ENCODE results near the gene MYCBP2.
"Not testable (repeated sequence)": the region's sequence is repeated elsewhere in the genome, so short reads cannot be mapped to it uniquely, and the experiment has no call there.

The MYCBP2 gene

GRCh38 chr13:77213644-77214043 is 113.2 kb downstream of the MYCBP2 start:
- no peak for DNase-seq (ENCODE audit: low read depth, low spot score)

- DNase-seq (ENCODE audit: low read depth, low spot score) = no peak
Observed at GRCh38 chr13:77207943-77208342, 119.0 kb downstream of the MYCBP2 start.

- not testable (repeated sequence) for DNase-seq (ENCODE audit: low read depth, low spot score)
Observed at GRCh38 chr13:77198995-77199394, 127.9 kb downstream of the MYCBP2 start.

- DNase-seq (ENCODE audit: low read depth, low spot score) = no peak
Observed at GRCh38 chr13:77196052-77196618, 130.8 kb downstream of the MYCBP2 start.

- no peak for DNase-seq (ENCODE audit: low read depth, low spot score)
Observed at GRCh38 chr13:77190349-77190958, 136.4 kb downstream of the MYCBP2 start.

GRCh38 chr13:77185721-77186120 is 141.2 kb downstream of the MYCBP2 start:
- DNase-seq (ENCODE audit: low read depth, low spot score) = no peak

- DNase-seq (ENCODE audit: low read depth, low spot score) = no peak
Observed at GRCh38 chr13:77184455-77184854, 142.4 kb downstream of the MYCBP2 start.

- no peak for DNase-seq (ENCODE audit: low read depth, low spot score)
Observed at GRCh38 chr13:77180011-77180410, 146.9 kb downstream of the MYCBP2 start.

- no peak for DNase-seq (ENCODE audit: low read depth, low spot score)
Observed at GRCh38 chr13:77177646-77178045, 149.2 kb downstream of the MYCBP2 start.

- DNase-seq (ENCODE audit: low read depth, low spot score) = no peak
Observed at GRCh38 chr13:77176350-77176749, 150.5 kb downstream of the MYCBP2 start.

- DNase-seq (ENCODE audit: low read depth, low spot score) = no peak
Observed at GRCh38 chr13:77172650-77173049, 154.2 kb downstream of the MYCBP2 start.

- DNase-seq (ENCODE audit: low read depth, low spot score) = no peak
Observed at GRCh38 chr13:77171451-77171850, 155.4 kb downstream of the MYCBP2 start.

- no peak for DNase-seq (ENCODE audit: low read depth, low spot score)
Observed at GRCh38 chr13:77168237-77168636, 158.7 kb downstream of the MYCBP2 start.

- no peak for DNase-seq (ENCODE audit: low read depth, low spot score)
Observed at GRCh38 chr13:77150651-77151050, 176.2 kb downstream of the MYCBP2 start.

GRCh38 chr13:77143431-77143830 is 183.5 kb downstream of the MYCBP2 start:
- no peak for DNase-seq (ENCODE audit: low read depth, low spot score)

- no peak for DNase-seq (ENCODE audit: low read depth, low spot score)
Observed at GRCh38 chr13:77139306-77139705, 187.6 kb downstream of the MYCBP2 start.

- DNase-seq (ENCODE audit: low read depth, low spot score) = no peak
Observed at GRCh38 chr13:77138813-77139212, 188.1 kb downstream of the MYCBP2 start.

- DNase-seq (ENCODE audit: low read depth, low spot score) = no peak
Observed at GRCh38 chr13:77136902-77137420, 189.9 kb downstream of the MYCBP2 start.

- DNase-seq (ENCODE audit: low read depth, low spot score) = no peak
Observed at GRCh38 chr13:77124423-77124822, 202.5 kb downstream of the MYCBP2 start.

- DNase-seq (ENCODE audit: low read depth, low spot score) = no peak
Observed at GRCh38 chr13:77118134-77118533, 208.8 kb downstream of the MYCBP2 start.

GRCh38 chr13:77114271-77114670 is 212.6 kb downstream of the MYCBP2 start:
- no peak for DNase-seq (ENCODE audit: low read depth, low spot score)

GRCh38 chr13:77113496-77113895 is 213.4 kb downstream of the MYCBP2 start:
- no peak for DNase-seq (ENCODE audit: low read depth, low spot score)

GRCh38 chr13:77105051-77105450 is 221.8 kb downstream of the MYCBP2 start:
- no peak for DNase-seq (ENCODE audit: low read depth, low spot score)

GRCh38 chr13:77099415-77099814 is 227.5 kb downstream of the MYCBP2 start:
- no peak for DNase-seq (ENCODE audit: low read depth, low spot score)
